OCI-LY7 (cell line): Measurements from ENCODE around the gene SHLD1. TPM values are rescaled to one million over a fixed set of nuclear protein-coding genes. Genes with fewer than 3 reads are reported as not detected.

Source experiments
- BruUV-seq: library from RNA; stranded (reverse); fragments of 400-500 nt; replicated peaks from 2 replicates; lab custom pipeline; 2021; lab: Mats Ljungman, UMichigan
- CTCF ChIA-PET: fragments of 300-600 bp; sonication (Branson Sonifier 250); formaldehyde crosslinking; loops from one replicate; lab custom pipeline; 2022; ENCODE audit warnings: antibody characterized with exemption; ENCODE audit not compliant: unreplicated experiment; lab: Charles Lee
- POLR2A ChIA-PET: fragments of 300-600 bp; sonication (Branson Sonifier 250); formaldehyde crosslinking; loops from one replicate; lab custom pipeline; 2022; ENCODE audit warnings: antibody characterized with exemption; lab: Charles Lee
- DNase-seq: peaks from one replicate; pipeline ENCODE4 v3.0.0-alpha.2; 2015; ENCODE audit warnings: low spot score
- H2AFZ ChIP-seq: fragments of 200-600 bp; sonication (generic), shearing (Covaris generic); 2 replicates; pipeline ENCODE4 v1.6.1; 2014; ENCODE audit warnings: mild to moderate bottlenecking, antibody characterized with exemption, low read length, moderate library complexity
- H3K27ac ChIP-seq: fragments of 200-600 bp; sonication (generic); 2 replicates; pipeline ENCODE4 v1.5.1; 2014; ENCODE audit warnings: mixed run types, low read depth, mild to moderate bottlenecking, moderate library complexity, low read length, inconsistent platforms; ENCODE audit not compliant: poor library complexity, severe bottlenecking
- H3K36me3 ChIP-seq: fragments of 200-600 bp; sonication (generic); 2 replicates; pipeline ENCODE4 v1.6.1; 2014; ENCODE audit warnings: mild to moderate bottlenecking, antibody characterized with exemption, low read length, moderate library complexity, mixed read lengths; ENCODE audit not compliant: insufficient read depth
- H3K4me1 ChIP-seq: fragments of 200-600 bp; sonication (generic); 2 replicates; pipeline ENCODE4 v1.5.1; 2014; ENCODE audit warnings: mild to moderate bottlenecking, low read length; ENCODE audit not compliant: insufficient read depth, poor library complexity, severe bottlenecking
- H3K4me2 ChIP-seq: fragments of 200-600 bp; sonication (generic); 2 replicates; pipeline ENCODE4 v1.6.1; 2014; ENCODE audit warnings: mild to moderate bottlenecking, low read length
- H3K4me3 ChIP-seq: fragments of 200-600 bp; sonication (generic); 2 replicates; pipeline ENCODE4 v1.5.1; 2014; ENCODE audit warnings: mild to moderate bottlenecking, low read depth, low read length; ENCODE audit not compliant: poor library complexity, severe bottlenecking
- H3K79me2 ChIP-seq: fragments of 200-600 bp; sonication (generic); 2 replicates; pipeline ENCODE4 v1.6.1; 2016; ENCODE audit warnings: low read depth, mild to moderate bottlenecking, low read length, moderate library complexity, mixed read lengths; ENCODE audit not compliant: insufficient read depth
- H3K9me2 ChIP-seq: fragments of 200-600 bp; sonication (generic); 2 replicates; pipeline ENCODE4 v1.6.1; 2016; ENCODE audit warnings: mild to moderate bottlenecking, low read length, mixed read lengths; ENCODE audit not compliant: insufficient read depth
- H3K9me3 ChIP-seq: fragments of 200-600 bp; sonication (generic); 2 replicates; pipeline ENCODE4 v1.6.1; 2014; ENCODE audit warnings: mild to moderate bottlenecking, mixed run types, low read length, mixed read lengths
- H4K20me1 ChIP-seq: fragments of 200-600 bp; sonication (generic); 2 replicates; pipeline ENCODE4 v1.6.1; 2014; ENCODE audit warnings: mild to moderate bottlenecking, antibody characterized with exemption, low read length, moderate library complexity, mixed read lengths; ENCODE audit not compliant: insufficient read depth
- CTCF ChIP-seq: fragments of 200-600 bp; sonication (generic); conservative IDR thresholded peaks from 2 replicates; pipeline ENCODE4 v1.5.1; 2014; ENCODE audit warnings: mild to moderate bottlenecking, antibody characterized with exemption, low read length, moderate library complexity, mixed read lengths
- EZH2phosphoT487 ChIP-seq: fragments of 200-600 bp; sonication (generic); IDR thresholded peaks from 2 replicates; pipeline ENCODE4 v1.6.1; 2018; ENCODE audit warnings: low read depth, borderline replicate concordance, mild to moderate bottlenecking, mixed run types, antibody characterized with exemption, low read length, moderate library complexity, mixed read lengths
- intact Hi-C: fragments of 100-400 bp; cut with micrococcal nuclease; formaldehyde crosslinking; loops from one replicate; pipeline ENCODE4 v1.10.0; 2022; ENCODE audit not compliant: unreplicated experiment
- total RNA-seq, 2 experiments: library from RNA; depleted of rRNA in 1 of 2; stranded (reverse); fragments of >200 nt in 1 of 2; shearing (Covaris generic) in 1 of 2; gene quantifications; 2 replicates each; pipeline ENCODE4 v1.2.3, GENCODE V29; 2014 to 2022

Gene SHLD1
- total RNA-seq, 2 experiments from 2014 or later, result 19.4 to 31.2 TPM

GRCh38 chr20:5831539-5832237 is 81.5 kb downstream of the SHLD1 start:
- no peak overlapping the region for H3K4me2 ChIP-seq
- intact Hi-C loops, result no loop called here
- peaks cover 23% of the 10 kb centered on the region for H3K36me3 ChIP-seq
- no peak for DNase-seq
- ChIA-PET CTCF (no interaction called here), POLR2A (interaction anchor here (1.2 kb wide), 1 partner anchor 22 kb away, joined by 3 read pairs; no protein-coding TSS in a partner anchor)
- BruUV-seq, result no TSS peak
- no peaks in the 10 kb centered on the region for H3K4me1 ChIP-seq
- no peaks in the 10 kb centered on the region for H3K79me2 ChIP-seq
- TF ChIP-seq CTCF (no peak), EZH2phosphoT487 (no peak)
- no peak overlapping the region for H2AFZ ChIP-seq
- no peaks in the 10 kb centered on the region for H4K20me1 ChIP-seq
- no peak overlapping the region for H3K27ac ChIP-seq
- H3K9me3 ChIP-seq, result peaks cover 4% of the 10 kb centered on the region; the same call in 1 of the 2 replicates
- no peak overlapping the region for H3K4me3 ChIP-seq
- H3K9me2 ChIP-seq, result no peaks in the 10 kb centered on the region

GRCh38 chr20:5833309-5833941 is 83.2 kb downstream of the SHLD1 start:
- H4K20me1 ChIP-seq, result no peaks in the 10 kb centered on the region
- H3K9me2 ChIP-seq, result no peaks in the 10 kb centered on the region
- peaks cover 4% of the 10 kb centered on the region; the same call in 1 of the 2 replicates for H3K9me3 ChIP-seq
- intact Hi-C loops, result no loop called here
- no peak overlapping the region for H2AFZ ChIP-seq
- no peaks in the 10 kb centered on the region for H3K4me1 ChIP-seq
- no peak overlapping the region for H3K4me2 ChIP-seq
- TF ChIP-seq EZH2phosphoT487 (no peak), CTCF (no peak)
- ChIA-PET POLR2A (interaction anchor here (0.6 to 1.2 kb wide), 4 partner anchors 9 to 102 kb away, joined by 3 to 4 read pairs (median 3); no protein-coding TSS in a partner anchor), CTCF (no interaction called here)
- H3K79me2 ChIP-seq, result no peaks in the 10 kb centered on the region
- H3K27ac ChIP-seq, result no peak overlapping the region
- H3K4me3 ChIP-seq, result no peak overlapping the region
- no peak for DNase-seq
- no TSS peak for BruUV-seq
- peaks cover 23% of the 10 kb centered on the region for H3K36me3 ChIP-seq
